SH-SY5Y (cell line): ENCODE data around the gene ERFL.

Experiments used
- GATA2 ChIP-seq: IDR thresholded peaks from 2 replicates; pipeline ENCODE4 v1.6.1; 2011; ENCODE audit warnings: mild to moderate bottlenecking, low read depth, low read length
- GATA3 ChIP-seq: IDR thresholded peaks from 2 replicates; pipeline ENCODE4 v1.6.1; 2011; ENCODE audit warnings: low read depth, mild to moderate bottlenecking, low read length, moderate library complexity

DNA sequence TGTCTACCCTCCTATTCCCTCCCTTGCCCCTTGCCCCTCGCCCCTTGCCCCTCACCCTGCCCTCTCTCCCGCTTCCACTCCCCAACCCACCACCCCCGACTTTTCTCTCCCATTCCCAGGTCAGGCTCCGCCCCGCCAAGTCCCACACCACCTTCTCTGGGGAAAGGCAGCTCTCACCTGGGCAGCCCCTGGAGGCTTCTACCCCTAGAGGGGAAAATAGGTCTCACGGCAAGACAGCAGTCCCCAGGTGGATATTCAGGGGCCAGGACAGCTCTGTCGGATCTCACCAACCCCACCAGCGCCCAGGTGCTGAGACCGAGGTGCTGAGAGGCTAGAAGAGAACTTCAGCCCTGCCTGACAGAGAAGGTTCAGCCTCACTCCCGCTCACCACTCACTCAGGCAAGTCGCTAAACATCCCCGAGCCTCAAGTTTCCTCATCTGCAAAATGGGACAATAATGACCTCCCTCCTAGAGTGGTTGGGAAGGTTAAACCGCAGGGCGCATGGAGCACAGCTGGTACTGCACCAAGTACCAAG, 1.4 kb upstream of the ERFL start:
- TF ChIP-seq GATA2 (no peak), GATA3 (no peak)
